K562 (cell line): ENCODE data around the gene CUL2. TPM values are rescaled to one million over a fixed set of nuclear protein-coding genes. Genes with fewer than 3 reads are reported as not detected.
A peak's percentile ranks its signal among the peaks of the same experiment; 100 is the strongest.

Source experiments
- FUS ChIP-seq: fragments of 200-400 bp; formaldehyde crosslinking; optimal IDR thresholded peaks from 2 replicates; pipeline ENCODE3; 2017; ENCODE audit warnings: low read depth, low read length
- ZNF354B ChIP-seq: fragments of 250-450 bp; sonication (Bioruptor Pico); IDR thresholded peaks from 2 replicates; pipeline ENCODE4 v1.4.0; 2020
- microRNA-seq: library from miRNA; unstranded; fragments of <30 nt; microRNA quantifications from one replicate; pipeline ENCODE4, GENCODE V29; 2018; ENCODE audit warnings: borderline microRNAs expressed
- polyA plus RNA-seq, 8 experiments: library from polyadenylated mRNA; depleted of rRNA in 4 of 8; stranded (reverse) in 5 of 8; unstranded in 3 of 8; fragments of >200 nt; fragmentation: Nextera tagmentation in 2 of 8; fragmentation: Illumina TruSeq in 1 of 8; extraction: Ambion mirVana in 2 of 8; extraction: Trizol in 1 of 8; gene quantifications; 2 replicates each; pipeline versions ENCODE4 v1.2.1 to v1.2.3, GENCODE V29; 2011 to 2014; ENCODE audit warnings: inconsistent platforms in 1 of 8, missing spikeins in 1 of 8
- small RNA-seq: library from RNA; depleted of rRNA; stranded (forward); fragments of <200 nt; gene quantifications from one replicate; pipeline ENCODE3, GENCODE V24; 2014
- total RNA-seq, 7 experiments: library from RNA; depleted of rRNA in 6 of 7; stranded (reverse); fragments of >200 nt in 6 of 7; fragmentation: Illumina TruSeq in 2 of 7; extraction: Trizol in 2 of 7; gene quantifications; 2 replicates each; pipeline versions ENCODE4 v1.2.1 to v1.2.3, GENCODE V29; 2011 to 2021; ENCODE audit warnings: low replicate concordance in 1 of 7
- TF ChIP-seq, protein P1 (sequence below), 3 experiments: IDR thresholded peaks in 2 of 3; conservative IDR thresholded peaks in 1 of 3; 2 replicates each; pipeline ENCODE4 v1.5.1; 2011 to 2012; ENCODE audit warnings: low read length in 3 of 3, mild to moderate bottlenecking in 3 of 3, control low read depth in 2 of 3, improper control_type of control experiment in 1 of 3, inconsistent platforms in 1 of 3, low read depth in 1 of 3, mixed read lengths in 1 of 3, moderate library complexity in 1 of 3; ENCODE audit not compliant: insufficient read depth in 2 of 3

Gene CUL2
- total and polyA plus RNA-seq, 9 of the 15 experiments (the other 6 are each of a cell fraction or from before 2014, with no cell fraction given): 17.3 to 46.3 (median 41.2) TPM

DNA sequence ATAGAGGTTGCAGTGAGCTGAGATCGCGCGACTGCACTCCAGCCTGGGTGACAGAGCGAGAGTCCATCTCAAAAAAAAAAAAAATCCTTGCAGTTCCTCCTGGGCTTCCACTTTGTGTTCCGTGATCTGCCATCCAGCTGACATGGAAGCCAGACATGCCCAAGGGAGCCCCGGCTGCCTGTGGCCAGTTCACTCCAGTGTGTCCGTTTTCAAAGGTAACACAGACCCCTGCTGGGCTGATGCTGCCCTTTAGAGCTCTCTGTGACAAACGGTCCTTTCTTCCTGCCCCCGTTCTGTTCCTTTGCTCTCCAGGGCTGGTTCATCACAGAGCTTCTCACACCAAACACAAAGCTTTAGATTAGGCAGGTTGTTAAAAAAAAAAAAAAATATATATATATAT, 130.8 kb downstream of the CUL2 start (continued):
- TF ChIP-seq, protein P1, sequence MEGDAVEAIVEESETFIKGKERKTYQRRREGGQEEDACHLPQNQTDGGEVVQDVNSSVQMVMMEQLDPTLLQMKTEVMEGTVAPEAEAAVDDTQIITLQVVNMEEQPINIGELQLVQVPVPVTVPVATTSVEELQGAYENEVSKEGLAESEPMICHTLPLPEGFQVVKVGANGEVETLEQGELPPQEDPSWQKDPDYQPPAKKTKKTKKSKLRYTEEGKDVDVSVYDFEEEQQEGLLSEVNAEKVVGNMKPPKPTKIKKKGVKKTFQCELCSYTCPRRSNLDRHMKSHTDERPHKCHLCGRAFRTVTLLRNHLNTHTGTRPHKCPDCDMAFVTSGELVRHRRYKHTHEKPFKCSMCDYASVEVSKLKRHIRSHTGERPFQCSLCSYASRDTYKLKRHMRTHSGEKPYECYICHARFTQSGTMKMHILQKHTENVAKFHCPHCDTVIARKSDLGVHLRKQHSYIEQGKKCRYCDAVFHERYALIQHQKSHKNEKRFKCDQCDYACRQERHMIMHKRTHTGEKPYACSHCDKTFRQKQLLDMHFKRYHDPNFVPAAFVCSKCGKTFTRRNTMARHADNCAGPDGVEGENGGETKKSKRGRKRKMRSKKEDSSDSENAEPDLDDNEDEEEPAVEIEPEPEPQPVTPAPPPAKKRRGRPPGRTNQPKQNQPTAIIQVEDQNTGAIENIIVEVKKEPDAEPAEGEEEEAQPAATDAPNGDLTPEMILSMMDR (IDR thresholded peaks at IDR 0.05 in 2 of 3, conservative IDR thresholded peaks at IDR 0.05 in 1 of 3; ENCODE audit: insufficient read depth in 2 of 3, low read depth in 1 of 3, low read length in 3 of 3): peak in 1 of 3 experiments; percentile 10; a peak in 1 of 6 replicates
- TF ChIP-seq FUS (no peak), ZNF354B (no peak)

Small RNA genes lying within 50 kb of the gene (microRNA-seq; reads per million reads assigned to microRNA genes)
- 4.8 reads per million, percentile 45 among the genes with 10 or more reads in this experiment for gene MIR3611

Small RNA genes lying within 50 kb of the gene (small RNA-seq; reads per million reads assigned to genes)
- gene MIR3611: 0.33 reads per million
- not detected for gene RNU7-77P

Other genes starting within 250 kb of the CUL2 start
- gene CREM, start 36.5 kb upstream of the CUL2 start, total RNA-seq (2014; rRNA removed): 46.6 and 50.7 TPM in 2 replicates
- gene CREM, start 36.5 kb upstream of the CUL2 start, total RNA-seq (2014; rRNA removed; fragmentation: Illumina TruSeq; extraction: Trizol): 50.4 and 59.9 TPM in 2 replicates
- 38.6 and 39.1 TPM in 2 replicates for gene CREM, start 36.5 kb upstream of the CUL2 start, total RNA-seq (2015; rRNA removed; fragmentation: Illumina TruSeq; extraction: Trizol)
- 43.7 and 46.4 TPM in 2 replicates for gene CREM, start 36.5 kb upstream of the CUL2 start, total RNA-seq (2021)
- gene CREM, start 36.5 kb upstream of the CUL2 start, polyA plus RNA-seq (2011; rRNA removed): 51.7 and 70.2 TPM in 2 replicates
- 44.2 and 51.3 TPM in 2 replicates for gene CREM, start 36.5 kb upstream of the CUL2 start, polyA plus RNA-seq (2014; fragmentation: Illumina TruSeq; extraction: Trizol)
- gene CREM, start 36.5 kb upstream of the CUL2 start, polyA plus RNA-seq (2014; fragmentation: Nextera tagmentation; extraction: Ambion mirVana): 10 to 100 TPM; 47.0 to 48.3 TPM
- gene CREM, start 36.5 kb upstream of the CUL2 start, polyA plus RNA-seq (2014; rRNA removed): 63.0 and 69.4 TPM in 2 replicates
- gene CCNY, start 246.2 kb upstream of the CUL2 start, total RNA-seq (2014; rRNA removed): 28.4 and 32.9 TPM in 2 replicates
- 42.1 and 52.6 TPM in 2 replicates for gene CCNY, start 246.2 kb upstream of the CUL2 start, total RNA-seq (2014; rRNA removed; fragmentation: Illumina TruSeq; extraction: Trizol)
- gene CCNY, start 246.2 kb upstream of the CUL2 start, total RNA-seq (2015; rRNA removed; fragmentation: Illumina TruSeq; extraction: Trizol): 38.3 and 38.6 TPM in 2 replicates
- 69.2 and 76.9 TPM in 2 replicates for gene CCNY, start 246.2 kb upstream of the CUL2 start, total RNA-seq (2021)
- gene CCNY, start 246.2 kb upstream of the CUL2 start, polyA plus RNA-seq (2011; rRNA removed): 87.9 and 109 TPM in 2 replicates
- 59.9 and 73.2 TPM in 2 replicates for gene CCNY, start 246.2 kb upstream of the CUL2 start, polyA plus RNA-seq (2014; fragmentation: Illumina TruSeq; extraction: Trizol)
- 1 to 10 TPM; 8.4 to 9.1 TPM for gene CCNY, start 246.2 kb upstream of the CUL2 start, polyA plus RNA-seq (2014; fragmentation: Nextera tagmentation; extraction: Ambion mirVana)
- gene CCNY, start 246.2 kb upstream of the CUL2 start, polyA plus RNA-seq (2014; rRNA removed): 26.2 and 44.6 TPM in 2 replicates